Parathyroid adenoma (tissue), 2 donors: ENCODE data around the gene WNT9B.
A peak's percentile ranks its signal among the peaks of the same experiment; 100 is the strongest.

Source experiments
- H2AFZ ChIP-seq: fragments of 300-600 bp; sonication (generic); one replicate; pipeline ENCODE4 v1.7.0; 2017; ENCODE audit warnings: antibody characterized with exemption, mild to moderate bottlenecking
- H3K27ac ChIP-seq: fragments of 300-600 bp; sonication (generic); one replicate; pipeline ENCODE4 v1.7.0; 2017
- H3K27me3 ChIP-seq: fragments of 300-600 bp; sonication (generic); one replicate; pipeline ENCODE4 v1.7.0; 2017; ENCODE audit warnings: low read length; ENCODE audit not compliant: control insufficient read depth, insufficient read depth
- H3K36me3 ChIP-seq: fragments of 300-600 bp; sonication (generic); one replicate; pipeline ENCODE4 v1.7.0; 2017; ENCODE audit warnings: low read length; ENCODE audit not compliant: control insufficient read depth, insufficient read depth
- H3K4me1 ChIP-seq: fragments of 300-600 bp; sonication (generic); one replicate; pipeline ENCODE4 v1.7.0; 2017; ENCODE audit warnings: control low read depth
- H3K4me2 ChIP-seq: fragments of 300-600 bp; sonication (generic); one replicate; pipeline ENCODE4 v1.7.0; 2017; ENCODE audit warnings: low read length
- H3K4me3 ChIP-seq: fragments of 300-600 bp; sonication (generic); one replicate; pipeline ENCODE4 v1.7.0; 2017; ENCODE audit warnings: low read depth, low read length
- H3K79me2 ChIP-seq: fragments of 300-600 bp; sonication (generic); one replicate; pipeline ENCODE4 v1.7.0; 2017; ENCODE audit warnings: control low read depth
- H3K9ac ChIP-seq: fragments of 300-600 bp; sonication (generic); one replicate; pipeline ENCODE4 v1.7.0; 2017; ENCODE audit warnings: mild to moderate bottlenecking
- H3K9me3 ChIP-seq: fragments of 300-600 bp; sonication (generic); one replicate; pipeline ENCODE4 v1.7.0; 2017; ENCODE audit warnings: low read length; ENCODE audit not compliant: control insufficient read depth
- TF ChIP-seq, protein P1 (sequence below): fragments of 300-600 bp; sonication (generic); IDR thresholded peaks from one replicate; pipeline ENCODE4 v1.7.0; 2017; ENCODE audit warnings: antibody characterized with exemption, mild to moderate bottlenecking
- donor health status: primary hyperparathyroidism.

WNT9B gene

DNA sequence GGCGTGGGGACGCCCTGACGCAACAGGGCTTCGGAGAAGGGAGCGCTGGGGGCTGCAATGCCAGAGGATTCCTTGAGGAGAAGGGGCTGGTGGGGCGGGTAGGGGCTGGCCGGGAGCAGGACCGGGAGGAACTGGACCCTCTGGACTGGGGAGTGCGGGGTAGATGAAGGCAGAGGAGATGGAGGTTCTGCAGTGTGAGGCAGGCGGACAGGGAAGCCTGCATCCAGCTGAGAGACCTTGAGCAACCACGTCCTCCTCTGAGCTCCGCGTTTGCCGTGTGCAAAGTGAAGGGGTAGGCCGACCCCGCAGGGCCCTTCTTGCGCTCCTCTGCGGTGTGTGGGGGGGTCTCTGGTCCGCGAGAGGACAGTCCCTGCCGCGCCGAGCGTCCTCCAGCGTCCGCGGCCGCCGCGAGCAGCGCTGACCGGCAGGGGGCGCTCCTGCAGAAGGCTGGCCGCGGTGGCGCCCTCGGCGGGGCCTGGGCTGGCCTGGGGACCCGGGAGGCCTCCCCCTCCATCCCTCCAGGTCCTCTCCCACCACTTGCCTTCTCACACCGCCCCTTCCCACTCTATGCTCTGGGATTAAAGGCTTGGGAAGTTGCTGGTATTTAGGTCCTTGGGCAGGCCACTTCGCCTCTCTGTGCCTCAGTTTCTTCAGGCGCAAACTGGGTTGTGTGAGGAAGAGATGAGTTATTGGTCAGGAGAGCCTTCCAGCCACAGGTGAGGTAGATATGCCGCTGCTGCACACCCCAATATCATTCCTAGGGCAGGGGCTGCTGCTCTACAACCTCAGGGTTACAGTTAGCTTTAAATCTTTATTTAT is 9.6 kb upstream of the WNT9B start:
- Histone ChIP-seq H3K4me3 (no peak overlapping the region), H3K4me1 (no peaks in the 10 kb centered on the region)

DNA sequence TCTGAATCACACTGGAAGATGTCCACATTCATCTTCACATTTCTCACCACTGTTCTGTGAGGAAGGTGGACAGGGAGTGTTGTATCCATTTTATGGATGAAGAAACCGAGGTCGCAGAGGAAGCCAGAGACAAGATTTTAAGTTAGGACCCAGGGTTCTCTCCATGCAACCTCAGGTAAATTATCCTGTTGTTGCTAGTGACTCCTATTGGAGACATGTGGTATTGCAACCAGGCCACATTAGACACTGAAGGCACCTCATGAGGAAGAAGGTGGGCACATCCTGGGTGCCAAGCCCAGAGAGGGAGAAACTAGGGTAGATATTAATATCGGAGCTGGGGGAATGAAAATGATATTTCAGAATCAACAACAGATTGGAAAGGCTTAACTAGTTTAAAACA is 8.5 kb upstream of the WNT9B start:
- H3K9me3 ChIP-seq: no peaks in the 10 kb centered on the region
- no peaks in the 10 kb centered on the region for H3K36me3 ChIP-seq
- H3K4me2 ChIP-seq: no peak overlapping the region
- no peak overlapping the region for H3K27ac ChIP-seq
- H3K9ac ChIP-seq: no peak overlapping the region
- TF ChIP-seq, protein P1, sequence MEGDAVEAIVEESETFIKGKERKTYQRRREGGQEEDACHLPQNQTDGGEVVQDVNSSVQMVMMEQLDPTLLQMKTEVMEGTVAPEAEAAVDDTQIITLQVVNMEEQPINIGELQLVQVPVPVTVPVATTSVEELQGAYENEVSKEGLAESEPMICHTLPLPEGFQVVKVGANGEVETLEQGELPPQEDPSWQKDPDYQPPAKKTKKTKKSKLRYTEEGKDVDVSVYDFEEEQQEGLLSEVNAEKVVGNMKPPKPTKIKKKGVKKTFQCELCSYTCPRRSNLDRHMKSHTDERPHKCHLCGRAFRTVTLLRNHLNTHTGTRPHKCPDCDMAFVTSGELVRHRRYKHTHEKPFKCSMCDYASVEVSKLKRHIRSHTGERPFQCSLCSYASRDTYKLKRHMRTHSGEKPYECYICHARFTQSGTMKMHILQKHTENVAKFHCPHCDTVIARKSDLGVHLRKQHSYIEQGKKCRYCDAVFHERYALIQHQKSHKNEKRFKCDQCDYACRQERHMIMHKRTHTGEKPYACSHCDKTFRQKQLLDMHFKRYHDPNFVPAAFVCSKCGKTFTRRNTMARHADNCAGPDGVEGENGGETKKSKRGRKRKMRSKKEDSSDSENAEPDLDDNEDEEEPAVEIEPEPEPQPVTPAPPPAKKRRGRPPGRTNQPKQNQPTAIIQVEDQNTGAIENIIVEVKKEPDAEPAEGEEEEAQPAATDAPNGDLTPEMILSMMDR: peak; percentile 23
- peaks cover 5% of the 10 kb centered on the region for H3K27me3 ChIP-seq
- no peak overlapping the region for H2AFZ ChIP-seq
- no peaks in the 10 kb centered on the region for H3K79me2 ChIP-seq
- H3K4me3 ChIP-seq: no peak overlapping the region
- no peaks in the 10 kb centered on the region for H3K4me1 ChIP-seq

More for the DNA sequence above, 9.6 kb upstream of the WNT9B start:
- Histone ChIP-seq H3K4me2 (peak overlapping the region; percentile 14), H3K27ac (no peak overlapping the region), H3K79me2 (no peaks in the 10 kb centered on the region), H3K9ac (no peak overlapping the region), H3K9me3 (no peaks in the 10 kb centered on the region), H2AFZ (peak overlapping the region; percentile 76), H3K27me3 (peaks cover 5% of the 10 kb centered on the region), H3K36me3 (no peaks in the 10 kb centered on the region)
- TF ChIP-seq, protein P1: peak; percentile 92

DNA sequence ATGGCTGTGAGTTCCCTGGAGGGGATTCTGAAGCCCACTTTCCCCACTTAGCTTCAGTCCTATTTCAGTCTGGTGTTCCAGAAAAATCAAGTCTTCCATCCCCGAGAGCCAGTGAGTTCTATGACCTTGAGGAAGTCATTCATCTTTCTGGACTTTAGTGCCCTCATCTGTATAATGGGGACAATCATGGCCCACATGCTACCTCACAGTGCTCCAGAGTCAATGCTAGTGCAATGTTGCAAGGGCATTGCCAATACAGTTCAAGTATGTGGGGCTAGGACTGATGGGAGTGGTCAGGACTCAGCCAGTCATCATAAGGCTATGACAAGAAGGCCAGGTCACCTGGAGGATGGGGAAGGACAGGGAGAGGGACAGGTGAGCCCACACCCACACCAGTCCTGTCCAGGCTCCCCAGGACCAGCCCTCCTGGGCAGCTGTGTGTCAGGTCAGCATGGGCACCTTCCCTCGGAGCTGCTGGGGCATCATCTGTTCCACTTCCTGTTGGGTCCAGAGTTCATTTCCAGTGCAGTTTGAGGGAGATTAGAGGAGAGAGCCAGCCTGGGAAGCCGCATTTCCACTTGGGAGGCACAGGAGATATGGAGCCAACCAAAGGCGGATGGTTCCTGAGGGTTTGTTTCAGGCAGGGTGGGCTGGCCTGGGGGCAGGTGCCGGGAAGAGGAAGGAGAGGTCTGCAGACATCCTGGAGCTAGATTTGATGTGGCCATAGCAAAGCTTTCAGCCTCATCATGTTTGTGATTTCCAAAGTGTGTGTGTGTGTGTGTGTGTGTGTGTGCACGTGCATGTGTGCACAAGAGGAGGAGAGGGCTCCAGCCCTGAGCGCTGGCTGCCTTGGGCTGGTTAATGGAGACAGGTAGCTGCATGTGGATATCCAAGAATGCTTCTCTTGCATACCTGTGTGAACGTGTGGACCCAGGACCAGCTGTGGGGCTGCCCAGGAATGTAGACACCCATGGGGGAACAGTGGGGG is 3.9 kb upstream of the WNT9B start:
- Histone ChIP-seq H3K4me1 (no peaks in the 10 kb centered on the region), H3K27ac (no peak overlapping the region), H3K9ac (no peak overlapping the region), H3K4me3 (no peak overlapping the region), H2AFZ (no peak overlapping the region), H3K27me3 (no peaks in the 10 kb centered on the region), H3K36me3 (no peaks in the 10 kb centered on the region), H3K9me3 (no peaks in the 10 kb centered on the region), H3K4me2 (no peak overlapping the region), H3K79me2 (no peaks in the 10 kb centered on the region)
- TF ChIP-seq, protein P1: no peak

DNA sequence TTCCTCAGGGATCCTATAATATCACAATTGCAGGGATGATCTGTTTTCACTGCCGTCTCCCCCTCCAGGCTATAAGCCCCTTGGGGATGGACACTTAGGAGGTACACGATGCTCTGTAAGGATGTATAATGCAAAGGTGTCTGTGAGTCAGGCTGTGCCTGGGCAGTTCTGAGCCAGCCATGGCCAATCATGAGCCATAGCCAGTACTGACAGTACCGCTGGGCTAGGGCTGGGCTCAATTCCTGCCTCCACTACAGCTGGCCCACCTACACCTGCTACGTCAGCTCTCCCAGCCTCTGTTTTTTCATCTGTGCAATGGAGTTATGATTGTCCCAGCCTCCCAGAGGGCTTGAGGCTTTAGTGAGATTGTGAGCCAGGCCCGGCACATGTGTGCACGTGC is 2.8 kb upstream of the WNT9B start:
- H3K4me1 ChIP-seq: no peaks in the 10 kb centered on the region
- no peak overlapping the region for H3K9ac ChIP-seq
- H3K9me3 ChIP-seq: no peaks in the 10 kb centered on the region
- no peaks in the 10 kb centered on the region for H3K79me2 ChIP-seq
- H3K4me2 ChIP-seq: no peak overlapping the region
- H3K4me3 ChIP-seq: no peak overlapping the region
- H2AFZ ChIP-seq: no peak overlapping the region
- no peak overlapping the region for H3K27ac ChIP-seq
- no peaks in the 10 kb centered on the region for H3K36me3 ChIP-seq
- H3K27me3 ChIP-seq: no peaks in the 10 kb centered on the region
- TF ChIP-seq, protein P1: no peak
